Calu3 (cell line): Measurements from ENCODE around the gene SLC12A7. TPM values are rescaled to one million over a fixed set of nuclear protein-coding genes. Genes with fewer than 3 reads are reported as not detected.

Experiments used
- BruUV-seq: library from RNA; stranded (reverse); fragments of 400-500 nt; replicated peaks from 2 replicates; lab custom pipeline; 2021; lab: Mats Ljungman, UMichigan
- CTCF ChIA-PET: fragments of 300-600 bp; sonication (Branson Sonifier 250); formaldehyde crosslinking; loops from one replicate; lab custom pipeline; 2022; ENCODE audit warnings: antibody characterized with exemption; lab: Charles Lee
- DNase-seq: peaks from one replicate; pipeline ENCODE4 v3.0.0; 2022
- H3K27ac Mint-ChIP-seq: one replicate; pipeline ENCODE4 v1.8.0; 2022; ENCODE audit warnings: mixed read lengths; ENCODE audit not compliant: unreplicated experiment
- H3K27me3 Mint-ChIP-seq: one replicate; pipeline ENCODE4 v1.8.0; 2022; ENCODE audit warnings: mixed read lengths; ENCODE audit not compliant: unreplicated experiment
- H3K36me3 Mint-ChIP-seq: one replicate; pipeline ENCODE4 v1.8.0; 2022; ENCODE audit warnings: mild to moderate bottlenecking, moderate library complexity, mixed read lengths; ENCODE audit not compliant: insufficient read depth, unreplicated experiment
- H3K4me1 Mint-ChIP-seq: one replicate; pipeline ENCODE4 v1.8.0; 2022; ENCODE audit warnings: mild to moderate bottlenecking, low read depth, mixed read lengths; ENCODE audit not compliant: unreplicated experiment
- H3K4me3 Mint-ChIP-seq: one replicate; pipeline ENCODE4 v1.8.0; 2022; ENCODE audit warnings: mild to moderate bottlenecking, low read depth, moderate library complexity, mixed read lengths; ENCODE audit not compliant: unreplicated experiment
- H3K9me3 Mint-ChIP-seq: one replicate; pipeline ENCODE4 v1.8.0; 2022; ENCODE audit warnings: low read depth, mixed read lengths; ENCODE audit not compliant: unreplicated experiment
- intact Hi-C: fragments of 100-400 bp; cut with micrococcal nuclease; formaldehyde crosslinking; loops from one replicate; pipeline ENCODE4 v1.10.0; 2022; ENCODE audit not compliant: unreplicated experiment
- total RNA-seq: library from RNA; stranded (reverse); gene quantifications from 2 replicates; pipeline ENCODE4 v1.2.3, GENCODE V29; 2022
- TF ChIP-seq, protein P1 (sequence below): fragments of 200-600 bp; IDR thresholded peaks from one replicate; pipeline ENCODE4 v1.8.0; 2022; ENCODE audit warnings: antibody characterized with exemption; ENCODE audit not compliant: unreplicated experiment

SLC12A7 gene
- total RNA-seq, 1 experiment from 2014 or later, result 82.3 TPM

DNA sequence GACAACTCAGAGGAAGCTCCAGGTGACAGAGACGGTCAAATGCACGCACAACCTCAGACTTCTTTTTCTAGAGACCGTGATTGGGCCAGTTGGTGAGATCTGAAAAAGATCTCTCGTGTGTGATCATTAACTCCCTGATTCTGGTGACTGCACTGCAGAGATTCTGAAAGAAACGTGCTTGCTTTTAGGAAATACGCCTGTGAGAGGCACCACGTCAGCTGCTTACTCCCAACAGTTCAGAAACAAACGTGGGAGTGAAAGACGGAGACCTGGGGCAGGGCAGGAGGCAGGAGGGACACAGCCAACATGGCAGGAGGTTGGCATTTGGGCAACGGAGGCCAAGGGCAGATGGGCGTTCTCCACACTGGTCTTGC is 15.9 kb downstream of the SLC12A7 start:
- no peak overlapping the region for H3K4me3 Mint-ChIP-seq
- H3K36me3 Mint-ChIP-seq, result peaks cover 34% of the 10 kb centered on the region
- intact Hi-C loops, result no loop called here
- TF ChIP-seq, protein P1, sequence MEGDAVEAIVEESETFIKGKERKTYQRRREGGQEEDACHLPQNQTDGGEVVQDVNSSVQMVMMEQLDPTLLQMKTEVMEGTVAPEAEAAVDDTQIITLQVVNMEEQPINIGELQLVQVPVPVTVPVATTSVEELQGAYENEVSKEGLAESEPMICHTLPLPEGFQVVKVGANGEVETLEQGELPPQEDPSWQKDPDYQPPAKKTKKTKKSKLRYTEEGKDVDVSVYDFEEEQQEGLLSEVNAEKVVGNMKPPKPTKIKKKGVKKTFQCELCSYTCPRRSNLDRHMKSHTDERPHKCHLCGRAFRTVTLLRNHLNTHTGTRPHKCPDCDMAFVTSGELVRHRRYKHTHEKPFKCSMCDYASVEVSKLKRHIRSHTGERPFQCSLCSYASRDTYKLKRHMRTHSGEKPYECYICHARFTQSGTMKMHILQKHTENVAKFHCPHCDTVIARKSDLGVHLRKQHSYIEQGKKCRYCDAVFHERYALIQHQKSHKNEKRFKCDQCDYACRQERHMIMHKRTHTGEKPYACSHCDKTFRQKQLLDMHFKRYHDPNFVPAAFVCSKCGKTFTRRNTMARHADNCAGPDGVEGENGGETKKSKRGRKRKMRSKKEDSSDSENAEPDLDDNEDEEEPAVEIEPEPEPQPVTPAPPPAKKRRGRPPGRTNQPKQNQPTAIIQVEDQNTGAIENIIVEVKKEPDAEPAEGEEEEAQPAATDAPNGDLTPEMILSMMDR, result no peak
- no peak overlapping the region for H3K27ac Mint-ChIP-seq
- CTCF ChIA-PET, result no interaction called here
- no peaks in the 10 kb centered on the region for H3K4me1 Mint-ChIP-seq
- no peaks in the 10 kb centered on the region for H3K9me3 Mint-ChIP-seq
- H3K27me3 Mint-ChIP-seq, result no peaks in the 10 kb centered on the region
- DNase-seq, result no peak
- no TSS peak for BruUV-seq

DNA sequence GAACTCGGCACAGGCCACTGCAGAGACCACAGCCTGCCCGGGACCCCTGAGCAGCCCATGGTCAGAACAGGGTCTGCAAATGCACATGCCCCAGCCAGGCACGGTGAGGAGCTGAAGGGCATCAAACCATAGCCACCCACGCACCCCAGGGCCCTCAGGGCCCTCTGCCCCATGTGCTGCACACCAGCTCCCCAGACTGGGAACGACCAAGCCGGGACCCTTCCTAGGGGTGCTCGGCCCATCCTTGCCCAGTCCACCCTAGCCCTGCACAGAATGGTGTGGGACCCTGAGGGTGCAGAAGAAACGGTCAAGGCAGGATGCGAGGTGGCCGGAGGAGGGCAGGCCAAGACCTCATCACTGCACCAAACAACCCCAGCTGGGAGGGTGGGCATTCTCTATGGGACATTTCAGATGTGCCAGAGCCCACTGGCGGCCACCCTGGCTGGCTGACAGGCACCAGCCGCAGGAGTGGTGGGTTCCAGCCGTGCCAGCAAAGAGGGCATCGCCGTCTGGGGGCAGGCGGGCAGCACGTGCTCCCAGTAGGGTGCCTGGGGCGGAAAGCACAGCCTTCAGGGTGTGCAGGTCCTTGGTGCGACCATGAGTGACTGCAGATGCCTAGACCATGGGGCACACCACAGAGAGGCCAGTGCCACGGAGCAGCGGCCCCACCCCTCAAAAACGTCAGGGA is 16.4 kb downstream of the SLC12A7 start:
- CTCF ChIA-PET, result no interaction called here
- H3K4me1 Mint-ChIP-seq, result no peaks in the 10 kb centered on the region
- TF ChIP-seq, protein P1, result no peak
- H3K4me3 Mint-ChIP-seq, result no peak overlapping the region
- no peak overlapping the region for H3K27ac Mint-ChIP-seq
- no peak for DNase-seq
- H3K27me3 Mint-ChIP-seq, result no peaks in the 10 kb centered on the region
- peaks cover 32% of the 10 kb centered on the region for H3K36me3 Mint-ChIP-seq
- no peaks in the 10 kb centered on the region for H3K9me3 Mint-ChIP-seq
- intact Hi-C loops, result no loop called here
- BruUV-seq, result no TSS peak

GRCh38 chr5:1094670-1095190 is 17.1 kb downstream of the SLC12A7 start:
- peaks cover 33% of the 10 kb centered on the region for H3K36me3 Mint-ChIP-seq
- DNase-seq, result no peak
- no peaks in the 10 kb centered on the region for H3K9me3 Mint-ChIP-seq
- TF ChIP-seq, protein P1, result no peak
- CTCF ChIA-PET, result no interaction called here
- BruUV-seq, result no TSS peak
- H3K27ac Mint-ChIP-seq, result no peak overlapping the region
- intact Hi-C loops, result no loop called here
- no peaks in the 10 kb centered on the region for H3K27me3 Mint-ChIP-seq
- H3K4me3 Mint-ChIP-seq, result no peak overlapping the region
- no peaks in the 10 kb centered on the region for H3K4me1 Mint-ChIP-seq

GRCh38 chr5:1093361-1093760 is 18.5 kb downstream of the SLC12A7 start:
- no peaks in the 10 kb centered on the region for H3K4me1 Mint-ChIP-seq
- CTCF ChIA-PET, result no interaction called here
- H3K27me3 Mint-ChIP-seq, result no peaks in the 10 kb centered on the region
- no peak for DNase-seq
- no TSS peak for BruUV-seq
- H3K36me3 Mint-ChIP-seq, result peaks cover 41% of the 10 kb centered on the region
- no peaks in the 10 kb centered on the region for H3K9me3 Mint-ChIP-seq
- H3K4me3 Mint-ChIP-seq, result no peak overlapping the region
- no peak overlapping the region for H3K27ac Mint-ChIP-seq
- intact Hi-C loops, result no loop called here
- TF ChIP-seq, protein P1, result no peak
